Bronchial epithelial cell (primary cell): ENCODE data around the gene COMMD9. TPM values are rescaled to one million over a fixed set of nuclear protein-coding genes. Genes with fewer than 3 reads are reported as not detected.

Source experiments
- DNase-seq: peaks from one replicate; pipeline ENCODE4 v3.0.0-alpha.2; 2010; ENCODE audit warnings: low read depth
- FAIRE-seq: peaks from 2 replicates; lab custom pipeline; 2011; peaks lifted over from hg19 to GRCh38; lab: Jason Lieb, UNC
- H3K27me3 ChIP-seq: 2 replicates; pipeline ENCODE4 v1.5.1; 2011; ENCODE audit warnings: low read length; ENCODE audit not compliant: control insufficient read depth, insufficient read depth
- H3K36me3 ChIP-seq: 2 replicates; pipeline ENCODE4 v1.5.1; 2011; ENCODE audit warnings: low read length; ENCODE audit not compliant: control insufficient read depth, insufficient read depth
- H3K4me3 ChIP-seq: 2 replicates; pipeline ENCODE4 v1.5.1; 2011; ENCODE audit warnings: mild to moderate bottlenecking, low read depth, low read length, control low read depth
- CTCF ChIP-seq: IDR thresholded peaks from 2 replicates; pipeline ENCODE4 v1.5.1; 2011; ENCODE audit warnings: mild to moderate bottlenecking, moderate library complexity, low read length, control low read depth, inconsistent platforms; ENCODE audit not compliant: insufficient read depth, severe bottlenecking
- total RNA-seq: library from RNA; depleted of rRNA; stranded (reverse); fragments of >200 nt; gene quantifications from 2 replicates; pipeline ENCODE4 v1.2.1, GENCODE V29; 2014

Gene COMMD9
- total RNA-seq, 1 donor from 2014 or later, result 9.2 TPM

GRCh38 chr11:36278531-36279282 is 10.5 kb downstream of the COMMD9 start:
- FAIRE-seq (no peak), DNase-seq (no peak)
- H3K36me3 ChIP-seq, result peaks cover 7% of the 10 kb centered on the region
- no peaks in the 10 kb centered on the region for H3K27me3 ChIP-seq
- no peak for TF ChIP-seq CTCF
- H3K4me3 ChIP-seq, result no peak overlapping the region

- H3K27me3 ChIP-seq, result no peaks in the 10 kb centered on the region
- peaks cover 7% of the 10 kb centered on the region for H3K36me3 ChIP-seq
- FAIRE-seq, result no peak
- TF ChIP-seq CTCF, result no peak
- H3K4me3 ChIP-seq, result no peak overlapping the region
- no peak for DNase-seq
Observed at GRCh38 chr11:36274414-36274813, 14.8 kb downstream of the COMMD9 start.

- DNase-seq (no peak), FAIRE-seq (no peak)
- Histone ChIP-seq H3K27me3 (no peaks in the 10 kb centered on the region), H3K36me3 (peaks cover 3% of the 10 kb centered on the region), H3K4me3 (no peak overlapping the region)
- no peak for TF ChIP-seq CTCF
Observed at GRCh38 chr11:36273110-36273509, 16.1 kb downstream of the COMMD9 start.

- Histone ChIP-seq H3K27me3 (no peaks in the 10 kb centered on the region), H3K4me3 (no peak overlapping the region), H3K36me3 (peaks cover 3% of the 10 kb centered on the region)
- TF ChIP-seq CTCF, result no peak
- DNase-seq, result no peak
- FAIRE-seq, result no peak
Observed at GRCh38 chr11:36271794-36272407, 17.3 kb downstream of the COMMD9 start.

GRCh38 chr11:36270701-36271100 is 18.5 kb downstream of the COMMD9 start:
- TF ChIP-seq CTCF, result no peak
- H3K36me3 ChIP-seq, result peaks cover 3% of the 10 kb centered on the region
- DNase-seq, result no peak

More at GRCh38 chr11:36270701-36271100, 18.5 kb downstream of the COMMD9 start:
- no peaks in the 10 kb centered on the region for H3K27me3 ChIP-seq
- no peak overlapping the region for H3K4me3 ChIP-seq
- no peak for FAIRE-seq
